ENCODE results near the gene TOP2B. TPM values are rescaled to one million over a fixed set of nuclear protein-coding genes. Genes with fewer than 3 reads are reported as not detected.

Gene TOP2B
- total and polyA plus RNA-seq, 9 of the 15 experiments (the other 6 are each of a cell fraction or from before 2014, with no cell fraction given) = 45.3 to 186 (median 134) TPM

DNA sequence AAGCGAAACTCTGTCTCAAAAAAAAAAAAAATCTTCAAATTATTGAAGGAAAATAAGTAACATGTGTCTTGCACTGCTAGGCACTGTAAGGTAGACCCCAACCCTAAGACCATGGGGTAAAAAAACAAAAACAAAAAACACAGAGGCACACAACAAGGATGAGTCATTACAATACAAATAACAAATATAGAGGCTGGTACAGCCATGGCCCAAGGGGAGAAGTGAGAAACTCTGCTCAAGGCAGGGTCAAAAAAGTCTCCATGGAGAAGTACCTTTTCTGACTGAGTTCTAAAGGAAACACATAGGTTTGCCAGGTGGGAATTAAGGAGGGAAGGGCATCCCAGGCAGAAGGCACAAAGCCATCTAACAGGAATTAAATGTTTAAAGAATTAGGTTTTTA, 54.5 kb downstream of the TOP2B start (continued):
- TF ChIP-seq ZNF551 (CRISPR knock-in tag; IDR thresholded peaks at IDR 0.05) = no peak

GRCh38 chr3:25604107-25604805, 60.5 kb downstream of the TOP2B start:
- BruUV-seq (replicated peaks) = no TSS peak
- no peak overlapping the region for H2AFZ ChIP-seq (ENCODE audit: low read depth, low read length)
- no peak overlapping the region for H3K4me2 ChIP-seq (ENCODE audit: insufficient read depth, low read length)
- H4K20me1 ChIP-seq (replicated peaks; ENCODE audit: control insufficient read depth, insufficient read depth, low read length) = no peaks in the 10 kb centered on the region
- no peaks in the 10 kb centered on the region for H3K27me3 ChIP-seq (ENCODE audit: control insufficient read depth in 2 of 2, insufficient read depth in 2 of 2, low read length in 2 of 2)
- ATAC-seq (peak; percentile 99), FAIRE-seq (peak; percentile 89), DNase-seq (ENCODE audit: extremely low read depth in 1 of 4, low spot score in 3 of 4) (peak; percentile 57 to 86 (median 70))
- H3K4me3 ChIP-seq = no peak overlapping the region
- H3K9me1 ChIP-seq (ENCODE audit: control insufficient read depth, insufficient read depth, low read length) = no peaks in the 10 kb centered on the region
- intact Hi-C loops (cut with micrococcal nuclease) = no loop called here
- H3K27ac ChIP-seq (ENCODE audit: extremely low read depth, low read depth, low read length) = peak overlapping the region; percentile 51; the same call in 2 of the 3 replicates
- ChIA-PET CTCF (ENCODE audit: low intra/inter-chr PET ratio) (no interaction called here), POLR2A (interaction anchor here (1.0 to 2.2 kb wide), 3 partner anchors 11 to 57 kb away, joined by 3 to 6 read pairs (median 3); no protein-coding TSS in a partner anchor)
- no peaks in the 10 kb centered on the region for H3K9me3 ChIP-seq (replicated peaks; ENCODE audit: control insufficient read depth, insufficient read depth, low read depth, low read length)
- 2% methylated on average over 5 of the region's 5 CpGs for WGBS (ENCODE audit: insufficient coverage, low coverage, missing lambda C conversion rate)
- H3K79me2 ChIP-seq (ENCODE audit: control insufficient read depth, insufficient read depth, low read length) = no peaks in the 10 kb centered on the region
- no peak overlapping the region for H3K9ac ChIP-seq (ENCODE audit: insufficient read depth in 1 of 2, low read depth in 2 of 2, low read length in 2 of 2)
- peaks cover 0 to 10% of the 10 kb centered on the region in 2 experiments; a peak in 3 of 5 replicates for H3K4me1 ChIP-seq (replicated peaks in 1 of 2; ENCODE audit: control insufficient read depth in 2 of 2, insufficient read depth in 2 of 2, low read length in 2 of 2)
- peaks cover 78% of the 10 kb centered on the region for H3K36me3 ChIP-seq (ENCODE audit: control insufficient read depth, insufficient read depth, low read length)
- in situ Hi-C loops (cut with MboI) = no loop called here
- TF ChIP-seq KDM2B (CRISPR knock-in tag; IDR thresholded peaks at IDR 0.05) (no peak), SIN3A (IDR thresholded peaks at IDR 0.05; ENCODE audit: borderline replicate concordance in 2 of 2, control insufficient read depth in 1 of 2, low read depth in 2 of 2, low read length in 2 of 2) (no peak), DACH1 (IDR thresholded peaks at IDR 0.05; ENCODE audit: partially characterized antibody) (peak; percentile 67), SMARCE1 (IDR thresholded peaks at IDR 0.05) (peak; percentile 92), DEAF1 (CRISPR knock-in tag; IDR thresholded peaks at IDR 0.05) (no peak), ATF7 (IDR thresholded peaks at IDR 0.05) (peak; percentile 44; the same call in 1 of the 2 replicates), ERF (CRISPR knock-in tag; IDR thresholded peaks at IDR 0.05) (no peak), CHD4 (IDR thresholded peaks at IDR 0.05; ENCODE audit: insufficient read depth, insufficient replicate concordance, low read depth, low read length, poor library complexity, severe bottlenecking) (no peak), ZNF717 (CRISPR knock-in tag; IDR thresholded peaks at IDR 0.05) (no peak), PTTG1 (tag; IDR thresholded peaks at IDR 0.05; ENCODE audit: low read depth) (no peak), CTCF (IDR thresholded peaks at IDR 0.05 in 2 of 3, conservative IDR thresholded peaks at IDR 0.05 in 1 of 3; ENCODE audit: insufficient read depth in 2 of 3, low read depth in 1 of 3, low read length in 3 of 3) (no peak), MTA3 (IDR thresholded peaks at IDR 0.05; ENCODE audit: borderline replicate concordance) (no peak), SMARCC2 (IDR thresholded peaks at IDR 0.05; ENCODE audit: low read depth) (peak; percentile 92), RBM39 (optimal IDR thresholded peaks at IDR 0.05; ENCODE audit: low read depth, low read length) (no peak)
- TF ChIP-seq, protein P1, sequence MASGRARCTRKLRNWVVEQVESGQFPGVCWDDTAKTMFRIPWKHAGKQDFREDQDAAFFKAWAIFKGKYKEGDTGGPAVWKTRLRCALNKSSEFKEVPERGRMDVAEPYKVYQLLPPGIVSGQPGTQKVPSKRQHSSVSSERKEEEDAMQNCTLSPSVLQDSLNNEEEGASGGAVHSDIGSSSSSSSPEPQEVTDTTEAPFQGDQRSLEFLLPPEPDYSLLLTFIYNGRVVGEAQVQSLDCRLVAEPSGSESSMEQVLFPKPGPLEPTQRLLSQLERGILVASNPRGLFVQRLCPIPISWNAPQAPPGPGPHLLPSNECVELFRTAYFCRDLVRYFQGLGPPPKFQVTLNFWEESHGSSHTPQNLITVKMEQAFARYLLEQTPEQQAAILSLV (tag; IDR thresholded peaks at IDR 0.05) = no peak
